WTC11 (cell line): Measurements from ENCODE around the gene ZNF485. TPM values are rescaled to one million over a fixed set of nuclear protein-coding genes. Genes with fewer than 3 reads are reported as not detected.

Experiments
- ATAC-seq: fragments of 200-7000 bp; cut with Tn5 transposase; 2 replicates; pipeline ENCODE4 v1.10.0; 2021; ENCODE audit warnings: mild to moderate bottlenecking, moderate library complexity
- CTCF ChIA-PET: fragments of 300-600 bp; sonication (Branson Sonifier 250); formaldehyde crosslinking; loops from one replicate; lab custom pipeline; 2021; ENCODE audit warnings: antibody characterized with exemption; lab: Charles Lee
- POLR2A ChIA-PET: fragments of 350-600 bp; sonication (Branson Sonifier 250); formaldehyde crosslinking; loops from one replicate; lab custom pipeline; 2021; ENCODE audit warnings: antibody characterized with exemption; lab: Charles Lee
- DNase-seq: peaks from one replicate; pipeline ENCODE4 v3.0.0; 2021; ENCODE audit warnings: low spot score
- H3K27ac Mint-ChIP-seq: 2 replicates; pipeline ENCODE4 v1.8.0; 2021; ENCODE audit warnings: mixed read lengths
- H3K27me3 Mint-ChIP-seq: 2 replicates; pipeline ENCODE4 v1.8.0; 2021; ENCODE audit warnings: low read depth, mild to moderate bottlenecking, moderate library complexity, mixed read lengths
- H3K36me3 Mint-ChIP-seq: 2 replicates; pipeline ENCODE4 v1.8.0; 2021; ENCODE audit warnings: mixed read lengths
- H3K4me1 Mint-ChIP-seq: 2 replicates; pipeline ENCODE4 v1.8.0; 2022; ENCODE audit warnings: mixed read lengths
- H3K4me3 Mint-ChIP-seq: 2 replicates; pipeline ENCODE4 v1.8.0; 2021; ENCODE audit warnings: mild to moderate bottlenecking, moderate library complexity, mixed read lengths
- H3K9me3 Mint-ChIP-seq: 2 replicates; pipeline ENCODE4 v1.8.0; 2021; ENCODE audit warnings: mixed read lengths
- FOXK1 ChIP-seq: sonication (generic); formaldehyde crosslinking; IDR thresholded peaks from 2 replicates; pipeline ENCODE4 v1.8.0; 2022; ENCODE audit warnings: mild to moderate bottlenecking, moderate library complexity, missing genetic modification reagents
- GABPB1 ChIP-seq: sonication (generic); formaldehyde crosslinking; IDR thresholded peaks from 2 replicates; pipeline ENCODE4 v1.8.1; 2023; ENCODE audit warnings: mild to moderate bottlenecking, missing genetic modification reagents
- KAT7 ChIP-seq: sonication (generic); formaldehyde crosslinking; IDR thresholded peaks from 2 replicates; pipeline ENCODE4 v1.8.1; 2023; ENCODE audit warnings: missing genetic modification reagents, mild to moderate bottlenecking, borderline replicate concordance
- NFE2L1 ChIP-seq: sonication (generic); formaldehyde crosslinking; IDR thresholded peaks from 2 replicates; pipeline ENCODE4 v1.8.1; 2023; ENCODE audit warnings: missing genetic modification reagents
- OVOL2 ChIP-seq: fragments of 250-450 bp; sonication (Bioruptor Pico); IDR thresholded peaks from 2 replicates; pipeline ENCODE4 v1.9.0; 2021; ENCODE audit warnings: mild to moderate bottlenecking, borderline replicate concordance
- TP53 ChIP-seq: sonication (generic); formaldehyde crosslinking; IDR thresholded peaks from 2 replicates; pipeline ENCODE4 v1.8.1; 2023; ENCODE audit warnings: mild to moderate bottlenecking, missing genetic modification reagents
- ZNF138 ChIP-seq: sonication (generic); formaldehyde crosslinking; conservative IDR thresholded peaks from 2 replicates; pipeline ENCODE4 v1.8.1; 2022; ENCODE audit warnings: mild to moderate bottlenecking, moderate library complexity, missing genetic modification reagents
- total RNA-seq: library from RNA; stranded (reverse); gene quantifications from 3 replicates; pipeline ENCODE4 v1.2.3, GENCODE V29; 2021
- TF ChIP-seq, protein P1 (sequence below): sonication (generic); formaldehyde crosslinking; IDR thresholded peaks from 2 replicates; pipeline ENCODE4 v1.8.1; 2022; ENCODE audit warnings: mild to moderate bottlenecking, missing genetic modification reagents, moderate library complexity, borderline replicate concordance
- TF ChIP-seq, protein P2 (sequence below): sonication (generic); formaldehyde crosslinking; conservative IDR thresholded peaks from 2 replicates; pipeline ENCODE4 v1.8.1; 2023; ENCODE audit warnings: mild to moderate bottlenecking, low read depth, missing genetic modification reagents, moderate library complexity
- TF ChIP-seq, protein P3 (sequence below): sonication (generic); formaldehyde crosslinking; IDR thresholded peaks from 2 replicates; pipeline ENCODE4 v1.8.0; 2023; ENCODE audit warnings: mild to moderate bottlenecking, missing genetic modification reagents
- TF ChIP-seq, protein P4 (sequence below): sonication (generic); formaldehyde crosslinking; IDR thresholded peaks from 2 replicates; pipeline ENCODE4 v1.8.1; 2023; ENCODE audit warnings: mild to moderate bottlenecking, missing genetic modification reagents, moderate library complexity
- TF ChIP-seq, protein P5 (sequence below): sonication (generic); formaldehyde crosslinking; IDR thresholded peaks from 2 replicates; pipeline ENCODE4 v1.8.1; 2023; ENCODE audit warnings: mild to moderate bottlenecking, missing genetic modification reagents
- TF ChIP-seq, protein P6 (sequence below): fragments of 250-450 bp; sonication (Bioruptor Pico); IDR thresholded peaks from 2 replicates; pipeline ENCODE4 v1.8.0; 2021; ENCODE audit warnings: mild to moderate bottlenecking
- TF ChIP-seq, protein P7 (sequence below): sonication (generic); formaldehyde crosslinking; IDR thresholded peaks from 2 replicates; pipeline ENCODE4 v1.8.1; 2023; ENCODE audit warnings: mild to moderate bottlenecking, moderate library complexity, missing genetic modification reagents
- TF ChIP-seq, protein P8 (sequence below): fragments of 250-450 bp; sonication (Bioruptor Pico); IDR thresholded peaks from 2 replicates; pipeline ENCODE4 v1.9.0; 2021; ENCODE audit warnings: mild to moderate bottlenecking, borderline replicate concordance
- TF ChIP-seq, protein P9 (sequence below): sonication (generic); formaldehyde crosslinking; conservative IDR thresholded peaks from 2 replicates; pipeline ENCODE4 v1.8.1; 2022; ENCODE audit warnings: mild to moderate bottlenecking, missing genetic modification reagents
- TF ChIP-seq, protein P10 (sequence below): sonication (generic); formaldehyde crosslinking; IDR thresholded peaks from 2 replicates; pipeline ENCODE4 v1.8.0; 2022; ENCODE audit warnings: mild to moderate bottlenecking, missing genetic modification reagents

The ZNF485 gene
- total RNA-seq, 1 experiment from 2014 or later = 9.6 TPM

DNA sequence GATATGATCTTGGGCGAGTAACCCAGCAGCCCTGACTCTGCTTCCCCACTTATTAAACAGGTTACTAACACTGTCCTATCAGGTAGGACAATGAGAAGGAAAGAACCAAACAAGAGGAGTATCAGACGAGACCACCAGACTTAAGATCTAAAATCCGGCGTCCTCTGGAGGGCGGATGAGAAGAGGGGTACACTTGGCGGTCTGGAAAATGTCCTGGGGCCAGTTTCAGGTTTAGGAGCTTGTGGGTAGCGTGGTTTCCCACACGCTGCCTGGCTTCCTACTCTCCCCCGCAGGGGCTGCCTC is 41.8 kb downstream of the ZNF485 start:
- H3K36me3 Mint-ChIP-seq = peaks cover 45% of the 10 kb centered on the region
- CTCF ChIA-PET = interaction anchor here (0.8 to 1.9 kb wide), 2 partner anchors 35 to 75 kb away, joined by 3 to 6 read pairs; no protein-coding TSS in a partner anchor
- POLR2A ChIA-PET = no interaction called here
- H3K9me3 Mint-ChIP-seq = peaks cover 41% of the 10 kb centered on the region
- H3K4me1 Mint-ChIP-seq = peaks cover 20% of the 10 kb centered on the region
- peak overlapping the region; percentile 91 for H3K4me3 Mint-ChIP-seq
- H3K27me3 Mint-ChIP-seq = peaks cover 50% of the 10 kb centered on the region
- DNase-seq (no peak), ATAC-seq (peak; percentile 4; the same call in 1 of the 2 replicates)
- peak overlapping the region; percentile 74; the same call in 1 of the 2 replicates for H3K27ac Mint-ChIP-seq
- TF ChIP-seq, protein P1, sequence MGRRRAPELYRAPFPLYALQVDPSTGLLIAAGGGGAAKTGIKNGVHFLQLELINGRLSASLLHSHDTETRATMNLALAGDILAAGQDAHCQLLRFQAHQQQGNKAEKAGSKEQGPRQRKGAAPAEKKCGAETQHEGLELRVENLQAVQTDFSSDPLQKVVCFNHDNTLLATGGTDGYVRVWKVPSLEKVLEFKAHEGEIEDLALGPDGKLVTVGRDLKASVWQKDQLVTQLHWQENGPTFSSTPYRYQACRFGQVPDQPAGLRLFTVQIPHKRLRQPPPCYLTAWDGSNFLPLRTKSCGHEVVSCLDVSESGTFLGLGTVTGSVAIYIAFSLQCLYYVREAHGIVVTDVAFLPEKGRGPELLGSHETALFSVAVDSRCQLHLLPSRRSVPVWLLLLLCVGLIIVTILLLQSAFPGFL (CRISPR knock-in tag) = no peak
- TF ChIP-seq, protein P2, sequence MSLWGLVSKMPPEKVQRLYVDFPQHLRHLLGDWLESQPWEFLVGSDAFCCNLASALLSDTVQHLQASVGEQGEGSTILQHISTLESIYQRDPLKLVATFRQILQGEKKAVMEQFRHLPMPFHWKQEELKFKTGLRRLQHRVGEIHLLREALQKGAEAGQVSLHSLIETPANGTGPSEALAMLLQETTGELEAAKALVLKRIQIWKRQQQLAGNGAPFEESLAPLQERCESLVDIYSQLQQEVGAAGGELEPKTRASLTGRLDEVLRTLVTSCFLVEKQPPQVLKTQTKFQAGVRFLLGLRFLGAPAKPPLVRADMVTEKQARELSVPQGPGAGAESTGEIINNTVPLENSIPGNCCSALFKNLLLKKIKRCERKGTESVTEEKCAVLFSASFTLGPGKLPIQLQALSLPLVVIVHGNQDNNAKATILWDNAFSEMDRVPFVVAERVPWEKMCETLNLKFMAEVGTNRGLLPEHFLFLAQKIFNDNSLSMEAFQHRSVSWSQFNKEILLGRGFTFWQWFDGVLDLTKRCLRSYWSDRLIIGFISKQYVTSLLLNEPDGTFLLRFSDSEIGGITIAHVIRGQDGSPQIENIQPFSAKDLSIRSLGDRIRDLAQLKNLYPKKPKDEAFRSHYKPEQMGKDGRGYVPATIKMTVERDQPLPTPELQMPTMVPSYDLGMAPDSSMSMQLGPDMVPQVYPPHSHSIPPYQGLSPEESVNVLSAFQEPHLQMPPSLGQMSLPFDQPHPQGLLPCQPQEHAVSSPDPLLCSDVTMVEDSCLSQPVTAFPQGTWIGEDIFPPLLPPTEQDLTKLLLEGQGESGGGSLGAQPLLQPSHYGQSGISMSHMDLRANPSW (CRISPR knock-in tag) = no peak
- TF ChIP-seq OVOL2 (CRISPR knock-in tag) (no peak), GABPB1 (no peak), KAT7 (CRISPR knock-in tag) (no peak), TP53 (no peak), FOXK1 (CRISPR knock-in tag) (no peak), ZNF138 (no peak), NFE2L1 (CRISPR knock-in tag) (no peak)
- TF ChIP-seq, protein P3, sequence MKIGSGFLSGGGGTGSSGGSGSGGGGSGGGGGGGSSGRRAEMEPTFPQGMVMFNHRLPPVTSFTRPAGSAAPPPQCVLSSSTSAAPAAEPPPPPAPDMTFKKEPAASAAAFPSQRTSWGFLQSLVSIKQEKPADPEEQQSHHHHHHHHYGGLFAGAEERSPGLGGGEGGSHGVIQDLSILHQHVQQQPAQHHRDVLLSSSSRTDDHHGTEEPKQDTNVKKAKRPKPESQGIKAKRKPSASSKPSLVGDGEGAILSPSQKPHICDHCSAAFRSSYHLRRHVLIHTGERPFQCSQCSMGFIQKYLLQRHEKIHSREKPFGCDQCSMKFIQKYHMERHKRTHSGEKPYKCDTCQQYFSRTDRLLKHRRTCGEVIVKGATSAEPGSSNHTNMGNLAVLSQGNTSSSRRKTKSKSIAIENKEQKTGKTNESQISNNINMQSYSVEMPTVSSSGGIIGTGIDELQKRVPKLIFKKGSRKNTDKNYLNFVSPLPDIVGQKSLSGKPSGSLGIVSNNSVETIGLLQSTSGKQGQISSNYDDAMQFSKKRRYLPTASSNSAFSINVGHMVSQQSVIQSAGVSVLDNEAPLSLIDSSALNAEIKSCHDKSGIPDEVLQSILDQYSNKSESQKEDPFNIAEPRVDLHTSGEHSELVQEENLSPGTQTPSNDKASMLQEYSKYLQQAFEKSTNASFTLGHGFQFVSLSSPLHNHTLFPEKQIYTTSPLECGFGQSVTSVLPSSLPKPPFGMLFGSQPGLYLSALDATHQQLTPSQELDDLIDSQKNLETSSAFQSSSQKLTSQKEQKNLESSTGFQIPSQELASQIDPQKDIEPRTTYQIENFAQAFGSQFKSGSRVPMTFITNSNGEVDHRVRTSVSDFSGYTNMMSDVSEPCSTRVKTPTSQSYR = no peak
- TF ChIP-seq, protein P4, sequence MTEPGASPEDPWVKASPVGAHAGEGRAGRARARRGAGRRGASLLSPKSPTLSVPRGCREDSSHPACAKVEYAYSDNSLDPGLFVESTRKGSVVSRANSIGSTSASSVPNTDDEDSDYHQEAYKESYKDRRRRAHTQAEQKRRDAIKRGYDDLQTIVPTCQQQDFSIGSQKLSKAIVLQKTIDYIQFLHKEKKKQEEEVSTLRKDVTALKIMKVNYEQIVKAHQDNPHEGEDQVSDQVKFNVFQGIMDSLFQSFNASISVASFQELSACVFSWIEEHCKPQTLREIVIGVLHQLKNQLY = no peak
- TF ChIP-seq, protein P5, sequence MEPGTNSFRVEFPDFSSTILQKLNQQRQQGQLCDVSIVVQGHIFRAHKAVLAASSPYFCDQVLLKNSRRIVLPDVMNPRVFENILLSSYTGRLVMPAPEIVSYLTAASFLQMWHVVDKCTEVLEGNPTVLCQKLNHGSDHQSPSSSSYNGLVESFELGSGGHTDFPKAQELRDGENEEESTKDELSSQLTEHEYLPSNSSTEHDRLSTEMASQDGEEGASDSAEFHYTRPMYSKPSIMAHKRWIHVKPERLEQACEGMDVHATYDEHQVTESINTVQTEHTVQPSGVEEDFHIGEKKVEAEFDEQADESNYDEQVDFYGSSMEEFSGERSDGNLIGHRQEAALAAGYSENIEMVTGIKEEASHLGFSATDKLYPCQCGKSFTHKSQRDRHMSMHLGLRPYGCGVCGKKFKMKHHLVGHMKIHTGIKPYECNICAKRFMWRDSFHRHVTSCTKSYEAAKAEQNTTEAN = no peak
- TF ChIP-seq, protein P6, sequence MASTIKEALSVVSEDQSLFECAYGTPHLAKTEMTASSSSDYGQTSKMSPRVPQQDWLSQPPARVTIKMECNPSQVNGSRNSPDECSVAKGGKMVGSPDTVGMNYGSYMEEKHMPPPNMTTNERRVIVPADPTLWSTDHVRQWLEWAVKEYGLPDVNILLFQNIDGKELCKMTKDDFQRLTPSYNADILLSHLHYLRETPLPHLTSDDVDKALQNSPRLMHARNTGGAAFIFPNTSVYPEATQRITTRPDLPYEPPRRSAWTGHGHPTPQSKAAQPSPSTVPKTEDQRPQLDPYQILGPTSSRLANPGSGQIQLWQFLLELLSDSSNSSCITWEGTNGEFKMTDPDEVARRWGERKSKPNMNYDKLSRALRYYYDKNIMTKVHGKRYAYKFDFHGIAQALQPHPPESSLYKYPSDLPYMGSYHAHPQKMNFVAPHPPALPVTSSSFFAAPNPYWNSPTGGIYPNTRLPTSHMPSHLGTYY (CRISPR knock-in tag) = no peak
- TF ChIP-seq, protein P7, sequence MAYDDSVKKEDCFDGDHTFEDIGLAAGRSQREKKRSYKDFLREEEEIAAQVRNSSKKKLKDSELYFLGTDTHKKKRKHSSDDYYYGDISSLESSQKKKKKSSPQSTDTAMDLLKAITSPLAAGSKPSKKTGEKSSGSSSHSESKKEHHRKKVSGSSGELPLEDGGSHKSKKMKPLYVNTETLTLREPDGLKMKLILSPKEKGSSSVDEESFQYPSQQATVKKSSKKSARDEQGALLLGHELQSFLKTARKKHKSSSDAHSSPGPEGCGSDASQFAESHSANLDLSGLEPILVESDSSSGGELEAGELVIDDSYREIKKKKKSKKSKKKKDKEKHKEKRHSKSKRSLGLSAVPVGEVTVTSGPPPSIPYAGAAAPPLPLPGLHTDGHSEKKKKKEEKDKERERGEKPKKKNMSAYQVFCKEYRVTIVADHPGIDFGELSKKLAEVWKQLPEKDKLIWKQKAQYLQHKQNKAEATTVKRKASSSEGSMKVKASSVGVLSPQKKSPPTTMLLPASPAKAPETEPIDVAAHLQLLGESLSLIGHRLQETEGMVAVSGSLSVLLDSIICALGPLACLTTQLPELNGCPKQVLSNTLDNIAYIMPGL (CRISPR knock-in tag) = no peak
- TF ChIP-seq, protein P8, sequence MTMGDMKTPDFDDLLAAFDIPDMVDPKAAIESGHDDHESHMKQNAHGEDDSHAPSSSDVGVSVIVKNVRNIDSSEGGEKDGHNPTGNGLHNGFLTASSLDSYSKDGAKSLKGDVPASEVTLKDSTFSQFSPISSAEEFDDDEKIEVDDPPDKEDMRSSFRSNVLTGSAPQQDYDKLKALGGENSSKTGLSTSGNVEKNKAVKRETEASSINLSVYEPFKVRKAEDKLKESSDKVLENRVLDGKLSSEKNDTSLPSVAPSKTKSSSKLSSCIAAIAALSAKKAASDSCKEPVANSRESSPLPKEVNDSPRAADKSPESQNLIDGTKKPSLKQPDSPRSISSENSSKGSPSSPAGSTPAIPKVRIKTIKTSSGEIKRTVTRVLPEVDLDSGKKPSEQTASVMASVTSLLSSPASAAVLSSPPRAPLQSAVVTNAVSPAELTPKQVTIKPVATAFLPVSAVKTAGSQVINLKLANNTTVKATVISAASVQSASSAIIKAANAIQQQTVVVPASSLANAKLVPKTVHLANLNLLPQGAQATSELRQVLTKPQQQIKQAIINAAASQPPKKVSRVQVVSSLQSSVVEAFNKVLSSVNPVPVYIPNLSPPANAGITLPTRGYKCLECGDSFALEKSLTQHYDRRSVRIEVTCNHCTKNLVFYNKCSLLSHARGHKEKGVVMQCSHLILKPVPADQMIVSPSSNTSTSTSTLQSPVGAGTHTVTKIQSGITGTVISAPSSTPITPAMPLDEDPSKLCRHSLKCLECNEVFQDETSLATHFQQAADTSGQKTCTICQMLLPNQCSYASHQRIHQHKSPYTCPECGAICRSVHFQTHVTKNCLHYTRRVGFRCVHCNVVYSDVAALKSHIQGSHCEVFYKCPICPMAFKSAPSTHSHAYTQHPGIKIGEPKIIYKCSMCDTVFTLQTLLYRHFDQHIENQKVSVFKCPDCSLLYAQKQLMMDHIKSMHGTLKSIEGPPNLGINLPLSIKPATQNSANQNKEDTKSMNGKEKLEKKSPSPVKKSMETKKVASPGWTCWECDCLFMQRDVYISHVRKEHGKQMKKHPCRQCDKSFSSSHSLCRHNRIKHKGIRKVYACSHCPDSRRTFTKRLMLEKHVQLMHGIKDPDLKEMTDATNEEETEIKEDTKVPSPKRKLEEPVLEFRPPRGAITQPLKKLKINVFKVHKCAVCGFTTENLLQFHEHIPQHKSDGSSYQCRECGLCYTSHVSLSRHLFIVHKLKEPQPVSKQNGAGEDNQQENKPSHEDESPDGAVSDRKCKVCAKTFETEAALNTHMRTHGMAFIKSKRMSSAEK = no peak
- TF ChIP-seq, protein P9, sequence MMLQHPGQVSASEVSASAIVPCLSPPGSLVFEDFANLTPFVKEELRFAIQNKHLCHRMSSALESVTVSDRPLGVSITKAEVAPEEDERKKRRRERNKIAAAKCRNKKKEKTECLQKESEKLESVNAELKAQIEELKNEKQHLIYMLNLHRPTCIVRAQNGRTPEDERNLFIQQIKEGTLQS (CRISPR knock-in tag) = no peak
- TF ChIP-seq, protein P10, sequence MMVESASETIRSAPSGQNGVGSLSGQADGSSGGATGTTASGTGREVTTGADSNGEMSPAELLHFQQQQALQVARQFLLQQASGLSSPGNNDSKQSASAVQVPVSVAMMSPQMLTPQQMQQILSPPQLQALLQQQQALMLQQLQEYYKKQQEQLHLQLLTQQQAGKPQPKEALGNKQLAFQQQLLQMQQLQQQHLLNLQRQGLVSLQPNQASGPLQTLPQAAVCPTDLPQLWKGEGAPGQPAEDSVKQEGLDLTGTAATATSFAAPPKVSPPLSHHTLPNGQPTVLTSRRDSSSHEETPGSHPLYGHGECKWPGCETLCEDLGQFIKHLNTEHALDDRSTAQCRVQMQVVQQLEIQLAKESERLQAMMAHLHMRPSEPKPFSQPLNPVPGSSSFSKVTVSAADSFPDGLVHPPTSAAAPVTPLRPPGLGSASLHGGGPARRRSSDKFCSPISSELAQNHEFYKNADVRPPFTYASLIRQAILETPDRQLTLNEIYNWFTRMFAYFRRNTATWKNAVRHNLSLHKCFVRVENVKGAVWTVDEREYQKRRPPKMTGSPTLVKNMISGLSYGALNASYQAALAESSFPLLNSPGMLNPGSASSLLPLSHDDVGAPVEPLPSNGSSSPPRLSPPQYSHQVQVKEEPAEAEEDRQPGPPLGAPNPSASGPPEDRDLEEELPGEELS (CRISPR knock-in tag) = no peak
